HG02588 (cell line): ENCODE results near the gene PIK3R5.
A peak's percentile ranks its signal among the peaks of the same experiment; 100 is the strongest.
"Not testable (repeated sequence)": the region's sequence is repeated elsewhere in the genome, so short reads cannot be mapped to it uniquely, and the experiment has no call there.

ENCODE experiments used
- ATAC-seq: cut with Tn5 transposase; IDR thresholded peaks from one replicate; pipeline ENCODE4 v1.9.1; 2021; ENCODE audit warnings: mild to moderate bottlenecking, moderate library complexity; ENCODE audit not compliant: unreplicated experiment

The PIK3R5 gene

DNA sequence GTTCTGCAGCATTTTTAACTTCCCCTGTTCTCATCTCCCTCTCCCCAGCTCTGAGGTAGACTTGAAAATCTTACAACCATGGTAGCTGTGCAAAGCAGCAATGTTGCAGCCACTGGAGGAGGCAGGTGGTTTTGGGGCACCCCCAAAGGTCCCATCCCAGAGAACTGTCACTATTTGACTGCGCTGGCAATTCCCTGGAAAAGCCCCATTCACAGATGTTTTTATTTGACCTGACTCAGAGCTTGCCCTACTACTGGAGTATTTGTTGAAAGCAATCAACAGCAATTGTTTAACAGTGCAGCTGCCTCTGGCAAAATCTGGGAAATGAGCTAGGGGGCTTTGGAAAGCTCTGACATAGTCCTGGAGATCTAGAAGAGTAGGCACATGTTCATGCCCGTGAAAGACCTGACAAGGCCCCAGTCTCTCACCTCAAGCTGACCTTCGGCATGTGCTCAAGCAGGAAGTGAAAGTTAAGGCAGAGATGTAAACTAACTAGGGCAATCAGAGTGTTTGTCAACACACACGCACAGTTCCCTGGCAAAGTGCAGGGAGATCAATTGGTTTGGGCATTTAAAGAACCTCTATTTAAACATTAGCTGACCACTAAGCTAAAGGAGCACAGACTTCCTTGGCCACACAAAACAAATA lies 19.7 kb upstream of the PIK3R5 start:
- peak; percentile 49 for ATAC-seq

DNA sequence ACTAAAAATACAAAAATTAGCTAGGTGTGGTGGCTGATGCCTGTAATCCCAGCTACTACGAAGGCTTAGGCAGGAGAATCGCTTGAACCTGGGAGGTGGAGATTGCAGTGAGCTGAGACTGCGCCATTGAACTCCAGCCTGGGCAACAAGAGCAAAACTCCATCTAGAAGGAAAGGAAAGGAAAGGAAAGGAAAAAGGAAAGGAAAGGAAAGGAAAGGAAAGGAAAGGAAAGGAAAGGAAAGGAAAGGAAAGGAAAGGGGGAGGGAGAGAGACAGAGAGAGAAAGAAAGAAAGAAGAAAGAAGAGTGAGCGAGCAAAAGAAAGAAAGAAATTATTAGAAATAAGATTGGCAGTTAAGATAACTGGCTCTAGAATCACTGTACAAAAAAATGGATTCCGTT lies 18.7 kb upstream of the PIK3R5 start:
- ATAC-seq, result not testable (repeated sequence)

DNA sequence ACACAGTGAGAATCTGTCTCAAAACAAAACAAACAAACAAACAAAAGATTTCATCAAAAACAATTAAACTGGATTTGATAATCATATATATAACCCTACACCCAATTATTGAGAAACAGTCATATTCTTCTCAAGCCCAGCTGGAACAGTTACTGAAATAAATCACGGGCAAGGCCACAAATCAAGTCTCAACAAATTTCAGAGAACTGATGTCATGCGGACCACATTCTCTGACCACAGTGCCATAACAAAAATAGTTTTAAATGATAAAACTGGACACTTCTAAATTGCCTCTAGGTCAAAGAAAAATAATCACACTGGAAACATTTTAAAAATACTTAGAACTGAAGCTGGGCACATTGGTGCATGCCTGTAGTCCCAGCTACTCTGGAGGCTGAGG lies 15.9 kb upstream of the PIK3R5 start:
- no peak for ATAC-seq

DNA sequence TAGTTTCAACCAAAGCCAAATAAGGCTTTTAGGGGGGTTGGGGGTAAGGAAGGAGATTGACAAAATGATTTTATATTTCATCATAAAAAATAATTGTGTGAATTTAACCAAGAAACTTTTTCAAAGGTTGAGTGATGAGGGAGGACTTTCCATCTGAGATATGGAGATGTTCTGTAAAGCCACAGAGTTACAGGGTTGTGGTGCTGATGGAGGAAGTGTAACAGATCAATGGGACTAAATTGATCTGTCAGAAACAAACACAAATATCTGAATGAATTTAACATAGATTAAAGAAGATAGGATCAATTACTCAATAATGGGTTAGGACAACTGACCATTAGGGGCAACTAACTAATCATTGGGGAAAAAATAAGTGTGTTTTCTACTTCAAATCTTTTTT lies 14.2 kb upstream of the PIK3R5 start:
- ATAC-seq, result no peak

DNA sequence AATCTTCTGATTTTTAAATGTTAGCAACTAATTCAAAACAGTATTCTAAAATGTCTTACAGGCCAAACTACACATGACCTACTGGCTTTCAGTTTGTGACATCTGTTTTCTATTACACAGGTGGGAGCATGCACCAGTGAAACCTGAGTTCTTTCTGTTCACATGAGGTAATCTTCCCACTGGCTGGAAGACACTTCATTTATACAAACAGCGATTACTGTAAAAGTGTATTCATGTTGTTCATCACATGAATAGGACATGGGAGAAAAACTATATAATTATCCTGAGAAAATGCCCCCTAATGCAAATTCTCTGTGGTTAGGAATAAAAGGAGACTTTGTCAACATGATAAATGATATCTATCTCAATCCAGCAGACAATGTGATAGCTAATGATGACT lies 11.1 kb upstream of the PIK3R5 start:
- ATAC-seq, result no peak

DNA sequence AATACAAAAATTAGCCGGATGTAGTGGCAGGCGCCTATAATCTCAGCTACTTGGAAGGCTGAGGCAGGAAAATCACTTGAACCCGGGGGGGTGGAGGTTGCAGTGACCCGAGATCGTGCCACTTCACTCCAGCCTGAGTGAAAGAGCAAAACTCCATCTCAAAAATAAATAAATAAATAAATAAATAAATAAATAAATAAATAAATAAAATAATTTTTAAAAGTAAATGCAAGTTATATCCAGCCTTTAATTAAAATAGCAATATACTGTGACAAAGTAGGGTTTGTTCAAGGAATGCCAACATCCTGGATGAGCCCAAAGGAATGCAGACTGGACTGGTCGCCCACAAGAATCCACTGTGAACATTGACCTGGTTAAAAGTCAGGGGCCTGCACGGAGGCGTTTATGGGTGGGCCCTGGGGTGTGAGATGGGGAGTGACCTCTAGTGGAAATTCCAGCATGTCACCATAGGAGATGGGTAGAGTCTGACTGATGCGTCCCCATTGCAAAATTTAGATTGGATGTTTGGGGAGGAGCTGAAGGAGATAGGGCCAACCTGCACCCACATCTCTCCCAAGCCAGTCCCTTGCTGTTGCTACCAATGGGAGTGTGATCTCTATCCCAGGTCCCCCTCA lies 9.7 kb upstream of the PIK3R5 start:
- no peak for ATAC-seq

DNA sequence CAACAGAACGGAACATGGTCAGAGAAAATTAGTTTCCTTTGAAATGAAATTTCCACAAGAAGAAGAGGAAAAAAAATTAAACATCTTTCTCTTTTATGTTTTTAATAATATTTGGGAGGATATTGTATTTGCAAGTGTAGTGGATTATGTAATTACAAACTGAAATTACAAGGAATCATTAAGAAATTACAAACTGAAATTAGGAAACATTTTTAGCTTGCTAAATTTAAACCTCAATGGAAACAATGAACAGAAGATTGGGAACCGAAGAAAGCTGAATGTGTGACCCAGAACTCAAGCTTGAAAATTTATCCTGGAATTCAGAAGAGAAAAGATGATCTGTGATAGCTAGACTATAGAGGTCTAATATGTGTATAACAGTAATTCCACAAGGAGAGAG lies 4.4 kb upstream of the PIK3R5 start:
- no peak for ATAC-seq

DNA sequence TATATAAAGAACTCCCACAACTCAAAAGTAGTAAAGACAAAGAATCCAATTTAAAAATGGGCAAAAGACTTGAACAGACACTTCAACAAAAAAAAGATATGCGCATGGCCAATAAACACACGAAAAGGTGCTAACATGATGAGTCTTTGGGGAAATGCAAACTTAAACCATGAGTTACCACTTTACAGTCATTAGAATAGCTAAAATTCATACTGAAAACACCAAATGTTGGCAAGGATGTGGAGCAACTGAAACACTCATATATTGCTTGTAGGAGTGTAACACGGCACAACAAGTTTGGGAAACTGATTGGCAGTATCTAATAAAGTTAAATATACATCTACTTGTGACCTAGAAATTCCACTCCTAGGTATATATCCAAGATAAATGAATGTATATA lies 3.0 kb upstream of the PIK3R5 start:
- ATAC-seq, result no peak

DNA sequence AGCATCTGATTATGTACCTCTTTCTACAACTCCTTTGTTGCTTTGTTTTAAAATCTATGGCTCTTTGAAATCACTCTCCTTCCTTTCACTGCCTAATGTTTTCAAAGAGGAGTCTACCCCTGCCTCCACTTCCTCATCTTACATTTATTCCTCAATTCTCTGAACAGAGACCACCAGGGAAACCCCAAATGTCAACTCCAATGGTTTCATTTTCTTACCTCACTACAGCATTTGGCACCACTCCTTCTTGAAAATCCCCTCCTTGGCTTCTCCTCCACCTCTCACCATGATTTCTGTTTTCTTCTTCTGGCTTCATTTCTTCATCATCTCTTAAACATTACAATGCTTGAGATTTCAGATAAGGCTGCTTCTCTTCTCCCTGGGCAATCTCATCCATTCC lies 2.4 kb upstream of the PIK3R5 start:
- ATAC-seq, result no peak

DNA sequence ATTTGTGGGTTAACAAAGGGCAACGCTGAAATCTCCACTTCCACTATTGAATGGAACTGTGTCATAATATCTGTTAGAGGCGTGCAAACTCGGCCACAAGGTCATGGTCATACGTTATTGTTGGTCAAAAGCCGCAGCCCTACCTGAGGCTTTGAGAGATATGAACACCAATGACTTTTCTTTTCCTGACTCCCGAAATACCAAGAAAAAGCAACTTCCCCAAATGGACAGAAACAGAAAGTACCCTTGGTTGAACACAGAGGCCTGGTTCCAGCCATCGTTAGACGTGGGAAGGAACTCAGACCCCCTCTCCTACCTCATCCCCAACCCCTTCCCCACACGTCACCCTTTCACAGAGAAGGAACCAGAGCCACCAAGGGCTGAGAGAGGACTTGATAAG lies 1.4 kb upstream of the PIK3R5 start:
- ATAC-seq, result no peak

DNA sequence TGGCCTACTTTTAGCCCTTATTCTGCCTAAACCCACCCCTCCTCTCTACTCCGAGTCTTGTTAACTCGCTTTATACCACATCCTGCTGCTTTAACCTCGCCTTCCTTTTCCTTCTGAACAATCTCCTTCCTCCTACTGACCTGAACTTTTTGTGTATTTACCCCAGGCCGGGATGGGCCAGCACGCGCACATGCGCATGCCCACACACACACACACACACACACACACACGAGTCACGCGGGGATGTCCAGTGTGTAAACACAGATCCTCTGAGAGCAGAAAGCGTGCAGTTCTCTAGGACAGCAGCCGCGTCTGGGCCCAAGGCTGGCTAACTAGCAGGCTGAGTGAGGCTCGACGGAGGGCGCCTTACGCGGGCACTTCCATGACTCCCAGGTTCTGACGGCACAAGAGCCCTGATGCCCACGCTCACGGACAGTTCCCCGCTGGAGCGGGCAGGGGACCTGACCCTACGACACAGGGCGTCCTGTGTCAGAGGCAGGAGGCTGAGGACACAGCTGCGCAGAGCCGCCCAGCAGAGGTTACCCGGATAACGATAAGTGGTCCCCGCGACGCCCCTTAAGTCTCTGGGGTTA lies 610 bp downstream of the PIK3R5 start:
- ATAC-seq, result peak; percentile 24

DNA sequence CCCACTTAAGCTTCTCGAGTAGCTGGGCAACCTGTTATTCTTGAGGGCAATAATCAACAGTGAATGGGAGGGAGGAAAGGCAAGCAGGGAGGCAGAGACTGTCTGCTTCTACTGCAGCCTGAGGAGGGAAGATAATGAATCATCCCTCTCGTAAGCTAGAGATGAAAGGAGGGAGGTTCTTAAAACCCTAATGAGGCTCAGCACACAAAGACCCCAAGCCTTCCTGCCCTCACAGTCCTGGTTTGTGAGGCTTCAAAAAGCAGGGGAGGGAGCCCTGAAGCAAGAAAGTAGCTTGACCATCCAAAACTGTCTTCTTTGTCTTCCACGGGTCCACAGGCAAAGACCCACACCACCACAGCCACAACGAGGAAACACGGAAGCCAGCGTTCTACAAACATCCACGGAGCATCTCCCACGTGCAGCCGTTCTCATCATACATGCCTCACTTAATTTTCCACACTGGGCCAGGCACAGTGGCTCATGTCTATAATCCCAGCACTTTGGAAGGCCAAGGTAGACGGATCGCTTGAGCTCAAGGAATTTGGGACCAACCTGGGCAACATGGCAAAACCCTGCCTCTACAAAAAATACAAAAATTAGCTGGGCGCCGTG lies 1.8 kb downstream of the PIK3R5 start:
- no peak for ATAC-seq

DNA sequence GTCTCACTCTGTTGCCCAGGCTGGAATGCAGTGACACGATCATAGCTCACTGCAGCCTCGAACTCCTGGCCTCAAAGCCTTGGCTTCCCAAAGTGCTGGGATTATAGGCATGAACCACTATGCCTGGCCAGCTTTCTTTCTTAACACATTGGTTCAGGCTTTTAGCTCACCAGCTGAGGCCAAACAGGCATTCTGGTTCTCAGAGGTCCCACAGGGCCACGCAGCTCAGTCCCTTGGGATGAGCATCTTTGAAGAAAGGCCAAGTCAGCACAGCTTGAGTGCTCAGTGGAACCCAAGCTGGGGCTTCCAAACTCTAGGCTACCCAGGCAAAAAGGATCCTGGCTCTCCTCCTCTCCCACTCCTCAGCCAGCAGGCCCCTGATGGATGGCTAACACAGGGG lies 2.5 kb downstream of the PIK3R5 start:
- ATAC-seq, result no peak

DNA sequence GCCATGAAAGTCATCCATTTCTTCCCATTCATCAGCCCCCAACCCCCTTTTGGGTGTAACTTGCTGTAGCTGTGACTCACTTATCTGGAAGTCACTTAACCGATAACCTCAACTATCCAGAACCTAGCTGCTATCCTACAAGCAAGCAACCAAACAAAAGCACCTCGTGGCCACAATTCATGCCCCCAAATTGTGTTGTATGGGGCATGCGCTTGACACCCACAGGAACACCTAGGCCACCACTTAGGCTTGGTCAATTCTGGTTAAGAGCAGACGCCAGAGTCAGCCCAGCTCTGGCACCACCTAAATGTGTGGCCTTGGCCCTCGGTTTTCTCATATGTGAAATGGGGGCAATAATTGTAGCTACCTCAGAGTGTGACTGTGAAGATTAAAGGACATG lies 3.7 kb downstream of the PIK3R5 start:
- ATAC-seq, result no peak

DNA sequence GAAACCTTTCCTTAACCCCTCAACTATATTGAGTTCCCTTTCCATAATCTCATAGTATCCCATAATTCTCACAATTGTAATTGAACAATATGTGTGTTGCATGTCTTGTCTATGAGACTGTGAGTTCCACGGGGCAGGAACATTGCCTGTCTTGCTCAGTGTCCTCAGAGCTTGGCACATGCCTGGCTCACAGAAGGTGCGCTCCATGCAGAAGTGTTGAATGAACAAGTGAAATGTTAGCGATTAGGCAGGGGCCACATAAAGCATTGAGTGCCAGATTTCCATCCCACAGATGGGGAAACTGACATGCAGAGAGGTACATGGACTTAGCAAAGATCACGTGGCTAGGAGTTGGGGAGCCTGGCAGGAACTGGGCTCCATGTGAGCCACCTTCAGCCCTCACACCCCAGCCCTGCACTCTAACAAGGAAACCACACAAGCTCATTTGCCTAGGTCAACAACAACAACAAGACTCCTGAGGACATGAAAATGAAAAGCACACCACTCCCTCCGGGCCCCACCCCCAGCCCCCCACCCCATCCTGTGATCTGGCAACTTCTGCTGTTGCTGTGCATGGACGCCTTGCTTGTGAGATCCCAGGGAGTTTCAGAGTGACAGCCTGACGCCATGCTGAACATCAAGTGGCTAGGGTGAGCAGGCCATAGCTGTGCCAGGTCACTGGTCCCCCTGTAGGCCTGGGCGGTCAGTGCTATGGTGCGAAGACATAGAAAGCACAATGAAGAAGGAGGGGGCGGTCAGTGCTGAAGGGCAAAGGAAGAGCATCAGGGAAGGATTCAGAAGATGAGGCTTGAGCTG lies 5.0 kb downstream of the PIK3R5 start:
- ATAC-seq, result no peak

DNA sequence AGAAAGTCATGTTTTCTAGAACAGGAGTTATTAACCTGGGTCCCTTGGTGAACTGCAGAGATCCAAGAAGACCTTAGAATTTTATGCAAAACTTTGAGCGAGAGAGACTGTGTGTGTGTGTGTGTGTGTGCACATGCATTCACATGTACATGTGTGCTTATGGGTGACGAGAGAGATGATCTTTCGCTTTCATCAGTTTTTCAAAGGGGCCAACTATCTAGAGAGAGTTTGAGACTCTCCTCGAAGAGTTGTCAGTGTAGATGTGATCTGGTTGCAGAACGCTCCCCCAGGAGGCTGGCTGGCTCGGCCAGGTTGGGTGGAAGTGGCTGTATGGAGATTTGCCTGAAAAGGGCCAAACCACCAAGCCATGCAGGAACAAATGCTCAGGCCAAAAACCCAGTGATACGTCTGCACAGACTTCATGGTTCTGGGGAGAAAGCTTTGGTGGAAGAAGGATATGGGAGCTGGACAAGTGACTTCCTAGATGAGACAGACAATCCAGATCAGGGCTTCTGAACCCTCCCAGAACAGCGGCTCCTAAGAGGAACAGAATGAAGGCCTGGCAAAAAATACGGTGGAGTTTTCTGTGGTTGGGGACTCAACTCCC lies 6.1 kb downstream of the PIK3R5 start:
- no peak for ATAC-seq

DNA sequence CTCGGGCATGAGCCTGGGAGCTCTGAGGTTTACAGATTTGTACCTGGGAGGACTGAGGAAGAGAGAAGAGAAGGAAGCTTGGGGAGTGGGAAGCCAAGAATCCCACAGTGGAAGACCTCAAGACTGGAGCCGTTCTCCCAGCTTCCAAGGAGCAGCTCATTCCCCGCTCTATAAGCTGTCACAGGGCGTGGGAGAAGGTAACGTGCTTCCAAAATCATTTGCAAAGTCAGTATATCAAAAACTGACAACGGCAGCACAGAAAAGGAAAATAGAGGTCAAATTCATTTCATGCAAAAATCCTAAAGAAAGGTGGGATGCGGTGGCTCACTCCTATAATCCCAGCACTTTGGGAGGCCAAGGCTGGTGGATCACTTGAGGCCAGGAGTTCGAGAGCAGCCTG lies 7.8 kb downstream of the PIK3R5 start:
- no peak for ATAC-seq

DNA sequence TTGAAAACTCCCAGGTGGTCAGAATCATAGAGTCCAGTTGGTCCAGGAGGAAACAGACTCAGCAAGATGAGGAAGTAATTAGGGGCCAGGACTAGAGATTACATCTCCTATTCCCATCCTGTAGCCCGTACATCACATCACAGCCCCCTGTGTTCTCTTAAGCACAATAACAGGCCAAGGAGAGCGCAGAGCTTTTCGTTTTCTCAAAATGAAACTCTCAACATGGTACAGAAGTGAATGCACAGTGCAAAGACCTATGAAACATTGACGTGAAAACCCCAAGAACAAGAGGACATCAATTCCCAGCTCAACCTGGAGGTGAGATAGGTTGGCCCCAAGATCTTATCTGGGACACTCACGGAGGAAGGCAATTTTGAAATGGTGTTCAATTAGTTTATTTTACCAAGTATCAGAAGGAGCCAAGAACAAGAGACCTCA lies 9.0 kb downstream of the PIK3R5 start:
- peak; percentile 47 for ATAC-seq

DNA sequence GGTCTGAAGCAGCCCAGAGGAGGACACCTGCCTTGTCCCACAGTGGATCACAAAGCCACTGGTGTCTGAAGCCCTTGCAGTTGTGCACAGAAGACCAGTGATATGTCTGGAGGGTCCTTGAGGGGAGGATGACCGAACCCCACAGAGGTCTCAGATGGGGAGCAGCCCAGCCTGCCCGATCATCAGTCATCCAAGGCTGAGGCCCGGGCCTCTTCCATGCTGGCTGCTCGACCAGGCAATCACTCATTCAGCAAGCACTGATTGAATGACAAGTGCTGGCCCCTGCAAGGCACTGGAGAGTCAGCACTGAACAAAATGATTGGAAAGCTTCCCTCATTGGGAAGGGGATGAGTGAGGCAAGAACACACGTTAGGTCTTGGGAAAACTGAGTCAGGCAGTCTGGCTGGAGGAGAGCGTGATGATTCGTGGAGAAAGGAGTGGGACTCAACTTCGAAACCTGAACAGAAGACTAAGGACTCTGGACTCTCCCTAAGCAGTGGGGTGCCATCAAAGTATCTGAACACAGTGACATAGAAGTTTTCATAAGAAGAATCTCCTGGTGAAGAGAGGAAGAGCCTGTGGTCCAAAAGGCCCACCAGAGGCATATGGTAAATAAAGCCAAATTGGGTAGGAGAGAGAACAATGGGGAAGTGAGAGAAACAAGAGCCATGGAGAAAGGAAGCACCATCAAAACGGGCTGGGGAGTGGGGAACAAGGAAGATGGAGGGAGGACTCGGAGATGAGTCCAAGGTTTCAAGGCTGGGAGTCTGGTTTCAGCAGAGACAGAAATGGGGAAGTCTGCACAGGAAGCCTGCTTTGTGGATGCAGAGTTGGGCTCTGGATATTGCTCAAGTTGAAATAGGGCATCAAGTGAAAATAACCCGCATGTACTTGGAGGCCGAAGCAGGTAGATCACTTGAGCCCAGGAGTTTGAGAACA lies 10.2 kb downstream of the PIK3R5 start:
- ATAC-seq, result no peak

DNA sequence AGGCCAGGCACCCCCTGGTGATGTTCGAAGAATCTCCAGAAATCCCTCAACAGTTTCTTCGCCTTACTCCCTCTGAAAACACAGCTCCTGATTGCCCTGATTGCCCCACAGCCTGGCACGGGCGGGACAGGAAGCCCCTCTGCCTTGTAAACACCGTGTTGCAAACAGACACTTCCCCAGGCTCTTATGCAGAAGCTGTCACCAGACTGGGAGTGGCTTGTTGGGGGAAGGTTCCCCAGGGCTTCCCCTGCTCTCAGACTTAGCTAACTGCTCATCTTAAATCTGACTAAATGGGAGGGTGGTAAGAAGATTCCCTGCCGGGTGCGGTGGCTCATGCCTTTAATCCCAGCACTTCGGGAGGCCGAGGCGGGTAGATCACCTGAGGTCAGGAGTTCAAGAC lies 11.2 kb downstream of the PIK3R5 start:
- ATAC-seq, result no peak
